ENCODE data around the gene RHOV. TPM values are rescaled to one million over a fixed set of nuclear protein-coding genes. Genes with fewer than 3 reads are reported as not detected.

RHOV gene
- total RNA-seq, 1 donor from 2014 or later = 3.6 TPM

- DNase-seq (ENCODE audit: low read depth) = no peak
- no peak overlapping the region for H3K4me3 ChIP-seq (ENCODE audit: low read depth, low read length)
- TF ChIP-seq CTCF (IDR thresholded peaks at IDR 0.05; ENCODE audit: insufficient read depth, low read length, poor library complexity, severe bottlenecking) = no peak
- no peaks in the 10 kb centered on the region for H3K27me3 ChIP-seq (ENCODE audit: control insufficient read depth, insufficient read depth, low read length)
- H3K36me3 ChIP-seq (ENCODE audit: control insufficient read depth, insufficient read depth, low read length) = no peaks in the 10 kb centered on the region
These were observed 5.6 kb upstream of the RHOV start for GRCh38 chr15:40879609-40880008.

GRCh38 chr15:40878785-40879184, 4.8 kb upstream of the RHOV start:
- no peak for TF ChIP-seq CTCF (IDR thresholded peaks at IDR 0.05; ENCODE audit: insufficient read depth, low read length, poor library complexity, severe bottlenecking)
- DNase-seq (ENCODE audit: low read depth) = peak; percentile 81
- no peak overlapping the region for H3K4me3 ChIP-seq (ENCODE audit: low read depth, low read length)
- H3K27me3 ChIP-seq (ENCODE audit: control insufficient read depth, insufficient read depth, low read length) = no peaks in the 10 kb centered on the region
- no peaks in the 10 kb centered on the region for H3K36me3 ChIP-seq (ENCODE audit: control insufficient read depth, insufficient read depth, low read length)

GRCh38 chr15:40877694-40878093, 3.7 kb upstream of the RHOV start:
- no peaks in the 10 kb centered on the region for H3K36me3 ChIP-seq (ENCODE audit: control insufficient read depth, insufficient read depth, low read length)
- DNase-seq (ENCODE audit: low read depth) = no peak
- no peak for TF ChIP-seq CTCF (IDR thresholded peaks at IDR 0.05; ENCODE audit: insufficient read depth, low read length, poor library complexity, severe bottlenecking)

GRCh38 chr15:40875991-40876730, 2.1 kb upstream of the RHOV start:
- H3K36me3 ChIP-seq (ENCODE audit: control insufficient read depth, insufficient read depth, low read length) = no peaks in the 10 kb centered on the region
- no peaks in the 10 kb centered on the region for H3K27me3 ChIP-seq (ENCODE audit: control insufficient read depth, insufficient read depth, low read length)
- no peak for TF ChIP-seq CTCF (IDR thresholded peaks at IDR 0.05; ENCODE audit: insufficient read depth, low read length, poor library complexity, severe bottlenecking)
- H3K4me3 ChIP-seq (ENCODE audit: low read depth, low read length) = no peak overlapping the region
- DNase-seq (ENCODE audit: low read depth) = no peak

More at GRCh38 chr15:40877694-40878093, 3.7 kb upstream of the RHOV start:
- no peaks in the 10 kb centered on the region for H3K27me3 ChIP-seq (ENCODE audit: control insufficient read depth, insufficient read depth, low read length)
- H3K4me3 ChIP-seq (ENCODE audit: low read depth, low read length) = no peak overlapping the region

- Histone ChIP-seq H3K36me3 (ENCODE audit: control insufficient read depth, insufficient read depth, low read length) (no peaks in the 10 kb centered on the region), H3K4me3 (ENCODE audit: low read depth, low read length) (peak overlapping the region; percentile 56), H3K27me3 (ENCODE audit: control insufficient read depth, insufficient read depth, low read length) (no peaks in the 10 kb centered on the region)
- TF ChIP-seq CTCF (IDR thresholded peaks at IDR 0.05; ENCODE audit: insufficient read depth, low read length, poor library complexity, severe bottlenecking) = no peak
- DNase-seq (ENCODE audit: low read depth) = no peak
These were observed 992 bp downstream of the RHOV start for GRCh38 chr15:40872791-40873693.

All from kidney epithelial cell (primary cell).